Stimulated activated CD4-positive, alpha-beta T cell treated with anti-CD3 and anti-CD28 coated beads, Interleukin-1b, Interleukin-23, amount 100 ng/mL, for 4 hours (primary cell): ENCODE results near the gene USP43.
"Not testable (repeated sequence)": the region's sequence is repeated elsewhere in the genome, so short reads cannot be mapped to it uniquely, and the experiment has no call there.

Experiments
- DNase-seq, 2 donors: peaks; one replicate each; pipeline ENCODE4 v3.0.0-alpha.2; 2020; ENCODE audit warnings: low read depth in 2 of 2

USP43 gene

GRCh38 chr17:9658593-9659211 is 13.4 kb downstream of the USP43 start:
- no peak for DNase-seq

- DNase-seq, result no peak
These were observed 15.7 kb downstream of the USP43 start for GRCh38 chr17:9661027-9661426.

GRCh38 chr17:9663511-9663910 is 18.2 kb downstream of the USP43 start:
- DNase-seq, result not testable (repeated sequence)

- no peak for DNase-seq
These were observed 21.2 kb downstream of the USP43 start for GRCh38 chr17:9666461-9667050.

- no peak for DNase-seq
These were observed 23.2 kb downstream of the USP43 start for GRCh38 chr17:9668517-9668916.

- DNase-seq, result no peak
These were observed 24.3 kb downstream of the USP43 start for GRCh38 chr17:9669551-9670008.

- no peak for DNase-seq
These were observed 25.3 kb downstream of the USP43 start for GRCh38 chr17:9670596-9670995.

- no peak for DNase-seq
These were observed 26.2 kb downstream of the USP43 start for GRCh38 chr17:9671559-9671958.

GRCh38 chr17:9672266-9672665 is 26.9 kb downstream of the USP43 start:
- no peak for DNase-seq

- no peak for DNase-seq
These were observed 27.4 kb downstream of the USP43 start for GRCh38 chr17:9672691-9673090.

- no peak for DNase-seq
These were observed 30.8 kb downstream of the USP43 start for GRCh38 chr17:9676084-9676483.

- DNase-seq, result no peak
These were observed 31.5 kb downstream of the USP43 start for GRCh38 chr17:9676820-9677310.

- DNase-seq, result no peak
These were observed 32.1 kb downstream of the USP43 start for GRCh38 chr17:9677411-9677810.

GRCh38 chr17:9677896-9678295 is 32.6 kb downstream of the USP43 start:
- DNase-seq, result no peak

- no peak for DNase-seq
These were observed 39.8 kb downstream of the USP43 start for GRCh38 chr17:9684955-9685621.

- DNase-seq, result no peak
These were observed 48.4 kb downstream of the USP43 start for GRCh38 chr17:9693755-9694154.

GRCh38 chr17:9696279-9697044 is 51.1 kb downstream of the USP43 start:
- DNase-seq, result no peak

GRCh38 chr17:9700136-9700535 is 54.8 kb downstream of the USP43 start:
- no peak for DNase-seq

GRCh38 chr17:9700754-9701476 is 55.6 kb downstream of the USP43 start:
- DNase-seq, result no peak

GRCh38 chr17:9702482-9702881 is 57.2 kb downstream of the USP43 start:
- no peak for DNase-seq

- DNase-seq, result no peak
These were observed 57.8 kb downstream of the USP43 start for GRCh38 chr17:9702914-9703780.
